CD14-positive monocyte (primary cell): ENCODE data around the gene TRPM6. TPM values are rescaled to one million over a fixed set of nuclear protein-coding genes. Genes with fewer than 3 reads are reported as not detected.

Source experiments
- DNase-seq, 3 donors: peaks; one replicate each; pipeline ENCODE4 v3.0.0-alpha.2; 2011 to 2022
- H2AFZ ChIP-seq: 2 replicates; pipeline ENCODE4 v1.6.0; 2012; ENCODE audit warnings: mild to moderate bottlenecking, low read depth, low read length, inconsistent platforms; ENCODE audit not compliant: insufficient read depth, poor library complexity, severe bottlenecking
- H3K27ac ChIP-seq, 2 donors: 1 replicate in 1 of 2; 2 replicates in 1 of 2; pipeline ENCODE4 v1.5.1; 2012 to 2013; ENCODE audit warnings: low read length in 2 of 2, control low read depth in 1 of 2, inconsistent platforms in 1 of 2, low read depth in 1 of 2, mild to moderate bottlenecking in 1 of 2
- H3K27me3 ChIP-seq, 2 donors: one replicate each; pipeline versions ENCODE4 v1.6.0 to v1.6.1; 2011 to 2013; ENCODE audit warnings: low read length in 2 of 2; ENCODE audit not compliant: control insufficient read depth in 2 of 2, insufficient read depth in 2 of 2
- H3K36me3 ChIP-seq, 2 donors: replicated peaks in 1 of 2; 1 replicate in 1 of 2; 2 replicates in 1 of 2; pipeline versions ENCODE4 v1.5.1 to v1.6.1; 2012 to 2013; ENCODE audit warnings: low read length in 2 of 2, control low read depth in 1 of 2, inconsistent platforms in 1 of 2, mild to moderate bottlenecking in 1 of 2; ENCODE audit not compliant: insufficient read depth in 2 of 2, control insufficient read depth in 1 of 2
- H3K4me1 ChIP-seq, 2 donors: 1 replicate in 1 of 2; 2 replicates in 1 of 2; pipeline versions ENCODE4 v1.5.1 to v1.6.1; 2012 to 2013; ENCODE audit warnings: low read length in 2 of 2, control low read depth in 1 of 2, inconsistent platforms in 1 of 2, mild to moderate bottlenecking in 1 of 2, moderate library complexity in 1 of 2; ENCODE audit not compliant: insufficient read depth in 2 of 2, control insufficient read depth in 1 of 2
- H3K4me2 ChIP-seq: replicated peaks from 2 replicates; pipeline ENCODE3; 2012; ENCODE audit warnings: low read length, moderate library complexity, mild to moderate bottlenecking; ENCODE audit not compliant: poor library complexity, severe bottlenecking; ENCODE audit errors: extremely low read depth
- H3K4me3 ChIP-seq, 3 experiments: fragments of 200-600 bp in 1 of 3; sonication (generic) in 1 of 3; replicated peaks in 1 of 3; 1 replicate in 2 of 3; 2 replicates in 1 of 3; pipeline ENCODE4 v1.5.1; 2011 to 2013; ENCODE audit warnings: low read length in 3 of 3, mild to moderate bottlenecking in 3 of 3, control low read depth in 2 of 3, low read depth in 2 of 3, inconsistent platforms in 1 of 3, moderate library complexity in 1 of 3
- H3K79me2 ChIP-seq: 2 replicates; pipeline ENCODE4 v1.6.0; 2012; ENCODE audit warnings: mild to moderate bottlenecking, control low read depth, inconsistent platforms, low read length, moderate library complexity; ENCODE audit not compliant: insufficient read depth
- H3K9ac ChIP-seq: 2 replicates; pipeline ENCODE4 v1.6.0; 2017; ENCODE audit warnings: low read length, mild to moderate bottlenecking; ENCODE audit not compliant: insufficient read depth, poor library complexity, severe bottlenecking
- H3K9me3 ChIP-seq, 2 donors: replicated peaks in 1 of 2; 1 replicate in 1 of 2; 2 replicates in 1 of 2; pipeline versions ENCODE4 v1.5.1 to v1.6.1; 2012 to 2013; ENCODE audit warnings: low read length in 2 of 2, control low read depth in 1 of 2; ENCODE audit not compliant: control insufficient read depth in 1 of 2, insufficient read depth in 1 of 2
- H4K20me1 ChIP-seq: 2 replicates; pipeline ENCODE4 v1.6.0; 2012; ENCODE audit warnings: mild to moderate bottlenecking, low read length, control low read depth, moderate library complexity; ENCODE audit not compliant: insufficient read depth
- H3K27ac Mint-ChIP-seq, 7 donors: one replicate each; pipeline ENCODE4 v1.8.0; 2020; ENCODE audit warnings: mild to moderate bottlenecking in 7 of 7, mixed read lengths in 7 of 7, moderate library complexity in 6 of 7, inconsistent platforms in 2 of 7
- H3K27me3 Mint-ChIP-seq, 3 donors: one replicate each; pipeline ENCODE4 v1.8.0; 2021 to 2022; ENCODE audit warnings: low read depth in 3 of 3, mild to moderate bottlenecking in 3 of 3, mixed read lengths in 3 of 3, moderate library complexity in 3 of 3, inconsistent platforms in 1 of 3
- H3K36me3 Mint-ChIP-seq, 2 donors: one replicate each; pipeline ENCODE4 v1.8.0; 2020; ENCODE audit warnings: mixed read lengths in 2 of 2, inconsistent platforms in 1 of 2, mild to moderate bottlenecking in 1 of 2
- H3K4me1 Mint-ChIP-seq: one replicate; pipeline ENCODE4 v1.8.0; 2020; ENCODE audit warnings: mild to moderate bottlenecking, mixed read lengths
- H3K4me3 Mint-ChIP-seq, 2 donors: one replicate each; pipeline ENCODE4 v1.8.0; 2020; ENCODE audit warnings: mild to moderate bottlenecking in 2 of 2, mixed read lengths in 2 of 2, moderate library complexity in 1 of 2
- H3K9me3 Mint-ChIP-seq, 7 donors: one replicate each; pipeline ENCODE4 v1.8.0; 2020 to 2022; ENCODE audit warnings: mixed read lengths in 7 of 7, mild to moderate bottlenecking in 6 of 7, moderate library complexity in 6 of 7, inconsistent platforms in 2 of 7
- CTCF ChIP-seq: fragments of 200-600 bp; IDR thresholded peaks from one replicate; pipeline ENCODE4 v1.8.0; 2022; ENCODE audit warnings: antibody characterized with exemption, mild to moderate bottlenecking
- WGBS: methylation state at CpG from one replicate; pipeline ENCODE4 v1.1.5; 2013; ENCODE audit warnings: missing lambda C conversion rate; ENCODE audit not compliant: insufficient coverage; 5-methylcytosine and 5-hydroxymethylcytosine counted together
- intact Hi-C, 2 donors: fragments of 100-400 bp; cut with micrococcal nuclease; formaldehyde crosslinking; loops; one replicate each; pipeline versions ENCODE4 v1.15.0 to v1.15.1; 2023
- polyA plus RNA-seq, 3 donors: library from polyadenylated mRNA; depleted of rRNA in 1 of 3; unstranded in 2 of 3; stranded (reverse) in 1 of 3; fragments of 300-500 nt in 2 of 3; fragments of >200 nt in 1 of 3; fragmentation: Illumina TruSeq in 2 of 3; gene quantifications; 1 replicate in 2 of 3; 2 replicates in 1 of 3; pipeline ENCODE4 v1.2.3, GENCODE V29; 2012 to 2021

Gene TRPM6
- polyA plus RNA-seq, 3 donors = not detected

GRCh38 chr9:74784506-74784905 is 103.2 kb downstream of the TRPM6 start:
- Histone ChIP-seq H3K27ac (no peak overlapping the region), H3K9me3 (no peaks in the 10 kb centered on the region), H3K27me3 (no peaks in the 10 kb centered on the region), H3K4me3 (no peak overlapping the region), H3K4me2 (no peak overlapping the region), H3K9ac (no peak overlapping the region), H2AFZ (no peak overlapping the region), H4K20me1 (no peaks in the 10 kb centered on the region), H3K4me1 (no peaks in the 10 kb centered on the region), H3K36me3 (no peaks in the 10 kb centered on the region), H3K79me2 (no peaks in the 10 kb centered on the region)
- TF ChIP-seq CTCF = no peak
- Mint-ChIP-seq H3K4me1 (no peaks in the 10 kb centered on the region), H3K4me3 (no peak overlapping the region), H3K9me3 (peaks cover 0 to 2% (median 0%) of the 10 kb centered on the region in 7 donors), H3K27ac (no peak overlapping the region), H3K27me3 (peaks cover 0 to 8% (median 3%) of the 10 kb centered on the region in 3 donors), H3K36me3 (no peaks in the 10 kb centered on the region)
- intact Hi-C loops = no loop called here
- 93% methylated on average over 2 of the region's 5 CpGs for WGBS
- no peak for DNase-seq

- no peaks in the 10 kb centered on the region for H3K9me3 ChIP-seq
- DNase-seq = no peak
- H3K4me3 ChIP-seq = no peak overlapping the region
- Mint-ChIP-seq H3K36me3 (no peaks in the 10 kb centered on the region), H3K27me3 (peaks cover 0 to 9% (median 3%) of the 10 kb centered on the region in 3 donors), H3K4me3 (no peak overlapping the region), H3K9me3 (peaks cover 0 to 2% (median 0%) of the 10 kb centered on the region in 7 donors), H3K27ac (no peak overlapping the region), H3K4me1 (no peaks in the 10 kb centered on the region)
- no peaks in the 10 kb centered on the region for H3K27me3 ChIP-seq
- intact Hi-C loops = no loop called here
- no peak overlapping the region for H3K27ac ChIP-seq
- H3K4me2 ChIP-seq = no peak overlapping the region
- no peak overlapping the region for H2AFZ ChIP-seq
- no CpG with 5 or more reads among the region's 2 CpGs for WGBS
- no peaks in the 10 kb centered on the region for H3K36me3 ChIP-seq
- H3K4me1 ChIP-seq = no peaks in the 10 kb centered on the region
- no peak for TF ChIP-seq CTCF
- H4K20me1 ChIP-seq = no peaks in the 10 kb centered on the region
- H3K9ac ChIP-seq = no peak overlapping the region
- no peaks in the 10 kb centered on the region for H3K79me2 ChIP-seq
Measured at GRCh38 chr9:74783408-74783807, 104.3 kb downstream of the TRPM6 start.
